ENCODE data around the gene UNC50.
"Not testable (repeated sequence)": the region's sequence is repeated elsewhere in the genome, so short reads cannot be mapped to it uniquely, and the experiment has no call there.

Gene UNC50

DNA sequence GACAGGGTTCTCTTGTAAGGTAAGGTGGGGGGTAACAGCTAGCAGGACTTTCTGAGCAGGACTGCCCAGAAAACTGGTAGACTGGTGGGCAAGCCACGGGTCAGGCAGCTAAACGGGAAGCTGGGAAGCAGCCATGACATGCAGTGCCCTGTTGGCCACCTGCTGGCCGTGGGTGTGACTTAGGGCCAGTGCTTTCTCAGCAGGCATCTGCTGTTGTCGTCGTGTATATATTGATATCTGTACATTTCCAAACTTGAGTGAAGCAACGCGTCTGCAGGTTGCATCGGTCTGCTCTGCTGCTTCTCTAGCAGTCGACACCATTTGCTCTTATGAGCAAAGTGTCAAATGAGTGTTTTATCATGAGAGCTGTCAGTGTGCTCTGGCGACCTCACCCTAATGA lies 31.1 kb upstream of the UNC50 start:
- DNase-seq, result no peak

- DNase-seq, result no peak
Observed at GRCh38 chr2:98578231-98578630, 30.2 kb upstream of the UNC50 start.

GRCh38 chr2:98579926-98580325 lies 28.5 kb upstream of the UNC50 start:
- no peak for DNase-seq

GRCh38 chr2:98580656-98581284 lies 27.6 kb upstream of the UNC50 start:
- no peak for DNase-seq

GRCh38 chr2:98582523-98582922 lies 25.9 kb upstream of the UNC50 start:
- no peak for DNase-seq

GRCh38 chr2:98583276-98583675 lies 25.1 kb upstream of the UNC50 start:
- no peak for DNase-seq

- no peak for DNase-seq
Observed at GRCh38 chr2:98583816-98584618, 24.4 kb upstream of the UNC50 start.

DNA sequence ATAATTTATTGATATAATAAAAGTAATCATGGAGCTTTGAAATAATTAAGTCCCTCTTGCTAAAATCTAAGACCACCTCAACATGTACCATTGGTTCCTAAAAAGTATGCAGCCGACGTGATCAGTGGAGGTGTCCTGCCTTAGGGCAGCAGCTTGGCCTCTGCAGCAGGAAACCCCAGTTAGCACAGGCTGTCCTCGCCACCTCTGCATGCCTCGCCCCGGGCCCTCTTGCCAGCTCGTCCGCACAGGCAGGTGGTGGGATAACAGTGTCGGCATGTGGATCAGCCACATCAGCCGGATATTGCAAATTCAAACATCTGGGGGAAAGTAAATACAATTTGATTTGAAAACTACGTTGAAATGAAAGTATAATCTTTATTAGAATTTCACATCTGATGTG lies 23.0 kb upstream of the UNC50 start:
- DNase-seq, result no peak

DNA sequence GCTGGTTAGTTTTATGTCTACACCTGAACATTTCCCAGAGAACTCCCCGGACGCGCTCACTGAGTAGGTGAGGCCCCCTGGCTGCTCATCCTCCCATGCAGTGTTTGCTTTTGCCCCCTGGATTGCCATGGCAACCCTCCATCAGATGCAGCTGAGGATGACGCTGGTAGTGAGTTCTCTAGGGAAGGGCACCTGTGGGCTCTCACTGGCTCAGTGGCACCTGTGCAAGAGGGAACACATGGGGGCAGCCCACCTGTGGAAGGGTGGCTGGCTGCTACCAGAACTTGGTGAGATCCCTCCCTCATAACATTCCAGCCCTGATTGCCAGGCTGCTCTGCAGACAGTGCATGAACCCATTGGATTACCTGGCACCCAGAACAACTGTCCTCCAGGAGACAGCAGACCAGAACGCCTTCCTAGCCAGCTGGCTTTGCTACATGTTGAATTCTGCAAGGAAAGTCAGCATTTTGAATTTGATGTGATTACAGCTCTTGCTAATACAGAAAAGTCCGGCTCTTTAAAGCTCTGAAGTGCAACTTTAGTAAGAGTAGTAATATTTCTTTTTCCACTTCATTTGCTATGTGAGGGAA lies 21.7 kb upstream of the UNC50 start:
- DNase-seq, result no peak

DNA sequence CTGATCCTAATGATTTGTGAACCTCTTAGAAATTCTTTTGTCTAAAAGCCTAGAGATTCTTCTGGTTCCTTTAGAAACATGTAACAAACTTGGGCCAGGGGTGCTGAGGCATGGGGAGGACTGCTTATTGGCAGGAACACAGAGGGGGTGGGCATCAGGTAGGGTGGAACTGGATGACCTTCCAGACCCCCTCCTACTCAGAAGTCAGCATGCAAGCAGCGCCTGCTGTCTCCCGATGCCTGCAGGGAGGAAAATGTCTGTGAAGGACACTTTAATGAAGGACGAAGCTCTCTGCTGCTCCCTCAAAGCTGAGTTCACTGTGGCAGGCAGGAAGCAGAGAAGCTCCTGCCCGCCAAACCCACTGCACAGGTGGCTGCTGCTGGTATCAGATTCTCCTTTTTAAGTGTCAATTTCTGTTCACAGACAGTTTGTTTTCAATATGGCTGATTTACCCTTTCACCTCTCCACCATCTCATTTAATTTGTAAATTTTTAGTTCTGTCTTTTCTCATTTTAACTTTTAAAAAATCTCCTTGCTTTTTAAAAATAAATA lies 19.4 kb upstream of the UNC50 start:
- DNase-seq, result no peak

- DNase-seq, result no peak
Observed at GRCh38 chr2:98589489-98589888, 18.9 kb upstream of the UNC50 start.

- no peak for DNase-seq
Observed at GRCh38 chr2:98592565-98592964, 15.8 kb upstream of the UNC50 start.

- DNase-seq, result not testable (repeated sequence)
Observed at GRCh38 chr2:98594665-98595064, 13.7 kb upstream of the UNC50 start.

DNA sequence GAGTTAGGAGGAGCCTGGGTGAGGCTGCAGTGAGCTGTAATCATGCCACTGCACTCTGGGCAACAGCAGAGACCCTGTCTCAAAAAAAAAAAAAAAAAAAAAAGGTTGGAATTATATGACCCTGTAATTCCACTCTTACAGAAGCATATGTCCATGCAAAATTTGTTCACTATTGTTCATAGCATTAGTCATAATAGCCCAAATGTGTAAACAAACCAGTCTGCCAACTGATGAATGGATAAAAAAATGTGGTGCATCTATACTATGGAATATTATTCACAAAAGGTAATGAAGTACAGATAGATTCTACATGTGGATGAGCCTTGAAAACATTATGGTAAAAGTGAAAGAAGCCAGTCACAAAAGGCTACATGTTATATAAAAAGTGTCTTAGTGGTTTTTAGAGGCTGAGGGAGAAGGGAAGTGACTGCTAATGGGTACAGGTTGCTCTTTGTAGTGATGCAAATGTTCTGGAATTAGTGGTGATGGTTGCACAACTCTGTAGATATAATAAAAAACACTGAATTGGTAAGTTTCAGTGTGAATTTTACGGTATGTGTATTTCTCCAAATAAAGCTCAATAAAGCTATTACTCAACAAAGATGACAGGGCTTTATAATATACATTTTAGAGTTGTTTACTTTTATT lies 9.5 kb upstream of the UNC50 start:
- no peak for DNase-seq

DNA sequence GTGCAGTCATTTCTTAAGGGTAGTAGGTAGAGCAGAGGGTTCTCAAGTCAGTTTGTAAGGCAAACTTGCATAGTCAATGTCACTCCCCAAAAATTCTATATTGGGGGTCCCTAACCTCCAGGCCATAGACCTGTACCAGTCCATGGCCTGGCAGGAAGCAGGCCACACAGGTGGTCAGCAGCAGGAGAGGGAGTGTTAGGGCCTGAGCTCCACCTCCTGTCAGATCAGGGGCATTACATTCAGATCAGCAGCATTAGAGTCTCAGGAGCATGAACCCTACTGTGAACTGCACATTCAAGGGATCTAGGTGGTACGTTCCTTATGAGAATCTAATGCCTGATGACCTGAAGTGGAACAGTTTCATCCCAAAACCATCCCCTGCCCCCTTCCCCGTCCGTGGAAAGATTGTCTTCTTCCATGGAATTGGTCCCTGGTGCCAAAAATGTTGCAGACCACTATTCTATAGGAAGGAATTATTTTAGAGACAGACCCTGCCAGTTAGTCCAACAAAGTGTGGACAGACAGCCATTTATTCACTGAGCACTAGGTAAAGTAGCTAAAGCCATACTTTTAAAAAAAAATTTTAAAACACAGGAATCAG lies 6.8 kb upstream of the UNC50 start:
- peak; percentile 30 for DNase-seq

DNA sequence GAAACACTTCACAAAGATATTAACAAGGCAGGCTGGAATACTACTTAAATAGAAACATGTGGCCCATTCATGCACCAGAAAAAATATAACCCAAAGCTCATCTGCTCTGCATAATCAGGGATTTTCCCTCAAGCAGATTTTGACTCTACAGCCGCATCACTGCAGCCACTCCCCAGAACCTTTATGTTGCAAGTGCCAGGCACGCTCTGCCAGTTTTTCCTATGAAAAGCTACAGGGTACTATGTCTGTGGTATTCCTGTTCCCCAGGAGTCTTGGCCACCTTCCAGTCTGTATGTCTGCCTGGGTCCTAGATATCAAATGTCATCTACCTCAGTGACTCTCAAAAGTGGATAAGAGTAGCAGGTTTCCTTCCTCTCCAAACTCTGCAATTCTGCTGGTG lies 3.8 kb upstream of the UNC50 start:
- DNase-seq, result no peak

DNA sequence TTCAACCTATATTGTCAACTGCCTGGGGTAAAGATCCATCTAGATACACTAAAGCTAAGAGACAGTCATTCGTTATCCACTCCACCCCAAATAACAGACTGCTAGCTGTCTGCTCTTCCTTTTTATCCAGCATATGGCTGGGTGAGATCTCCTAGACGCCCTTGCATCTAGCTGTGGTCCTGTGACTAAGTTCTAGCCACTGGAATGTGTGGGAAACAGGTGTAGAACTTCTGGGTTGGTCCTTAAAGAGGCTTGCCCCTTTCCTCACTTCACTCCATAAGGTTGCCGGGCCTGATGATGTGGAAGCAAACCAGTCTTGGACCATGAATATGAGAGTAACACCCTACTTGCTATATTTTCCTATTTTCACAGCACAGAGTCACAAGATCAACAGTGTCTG lies 3.3 kb upstream of the UNC50 start:
- DNase-seq, result no peak

GRCh38 chr2:98606431-98606830 lies 2.0 kb upstream of the UNC50 start:
- DNase-seq, result no peak

DNA sequence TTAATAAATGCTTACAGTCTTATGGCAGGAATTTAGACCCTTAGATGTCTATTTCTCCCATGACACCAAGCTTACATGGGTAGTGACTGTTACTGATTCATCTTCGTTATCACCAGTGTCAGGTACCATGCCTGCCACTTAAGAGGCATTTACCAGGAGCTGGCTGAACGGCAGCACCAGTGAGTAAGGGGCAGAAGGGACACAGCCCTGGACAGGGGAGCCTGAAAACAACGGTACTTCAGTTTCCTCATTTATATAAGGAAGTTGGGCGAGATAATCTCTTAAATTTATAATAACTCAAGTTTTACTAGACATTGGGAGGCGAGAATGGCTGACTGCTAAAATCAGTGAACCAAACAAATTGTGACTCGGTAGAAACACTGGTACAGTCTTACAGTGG lies 1.3 kb upstream of the UNC50 start:
- no peak for DNase-seq

DNA sequence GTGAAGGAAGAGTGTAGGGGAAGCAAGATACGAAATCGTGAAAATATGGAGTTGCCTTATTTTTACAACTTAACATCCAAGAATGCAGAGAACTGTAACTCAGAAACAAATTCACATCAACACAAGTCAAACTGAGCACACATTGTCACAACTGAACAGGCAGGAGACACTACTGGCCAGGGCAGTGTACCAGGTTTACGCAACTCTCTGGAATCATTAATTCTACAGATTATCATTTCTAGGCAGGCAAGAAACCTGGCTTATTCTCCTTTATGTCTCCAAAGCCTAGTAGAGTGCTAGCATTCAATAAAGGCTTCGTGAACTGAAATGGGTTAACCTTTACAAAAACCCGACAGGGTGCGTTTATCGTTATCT lies 661 bp upstream of the UNC50 start:
- no peak for DNase-seq

DNA sequence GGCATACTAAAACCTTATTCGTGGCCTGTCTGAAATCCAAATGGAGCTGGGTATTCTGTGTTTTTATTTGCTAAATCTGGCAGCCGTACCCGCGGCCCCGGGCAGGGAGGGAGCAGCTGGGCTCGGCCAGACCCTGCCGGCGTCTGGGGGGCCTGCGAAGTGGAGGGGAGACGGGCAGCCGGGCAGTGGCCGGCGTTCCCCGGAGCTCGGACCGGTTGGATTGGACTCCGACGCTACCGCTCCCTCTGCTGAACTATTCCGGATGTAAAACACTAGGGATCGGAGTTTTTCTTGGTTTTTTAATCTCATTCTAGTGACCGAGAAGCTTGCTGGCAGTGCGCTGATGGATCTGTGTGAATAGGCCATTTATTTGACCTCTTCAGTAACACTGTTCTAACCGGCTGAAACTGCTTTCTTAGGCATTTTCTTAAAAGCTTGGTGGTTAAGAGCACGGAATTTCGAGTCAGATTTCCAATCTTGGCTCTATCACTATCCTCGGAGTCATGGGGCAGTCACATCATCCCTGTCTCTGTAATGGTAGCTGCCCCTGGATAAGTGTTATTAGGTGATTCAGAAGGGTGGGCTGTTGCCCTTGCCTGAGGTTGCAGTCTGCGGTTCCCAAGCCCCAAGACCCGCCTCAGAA lies 694 bp downstream of the UNC50 start:
- peak; percentile 10 for DNase-seq

DNA sequence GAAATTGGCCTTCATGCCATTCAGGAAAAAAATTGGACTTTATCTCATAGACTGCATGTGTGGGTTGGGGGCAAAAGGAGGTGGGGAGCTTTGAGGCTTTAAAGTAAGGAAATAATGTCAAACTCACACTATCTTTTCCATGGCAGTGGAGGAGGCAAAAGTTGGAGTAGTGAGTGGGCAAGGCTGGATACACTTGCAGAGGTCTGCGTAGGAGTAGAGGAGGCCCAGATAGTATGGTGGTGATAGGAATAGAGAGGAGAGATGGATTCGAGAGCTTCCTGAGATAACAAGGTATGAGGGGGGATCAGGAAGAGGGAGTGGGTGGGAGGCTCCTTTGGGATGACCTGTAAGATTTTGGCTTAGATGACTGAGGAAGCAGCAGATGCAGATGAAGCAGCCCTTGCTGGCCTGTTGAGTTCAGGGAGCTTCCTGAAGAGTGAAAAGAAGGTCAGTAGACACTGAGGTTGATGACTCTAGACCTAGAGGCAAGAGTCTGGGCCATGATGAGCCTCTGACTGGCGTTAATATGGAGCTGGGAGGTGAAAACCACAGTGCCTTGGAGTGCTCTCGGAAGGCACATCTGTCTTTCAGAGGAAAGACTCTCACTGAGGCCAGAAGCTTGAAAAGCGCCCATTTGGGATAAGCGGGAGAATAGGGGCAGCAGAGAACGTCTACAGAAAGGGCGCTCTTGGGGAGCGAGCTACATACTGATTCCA lies 5.8 kb downstream of the UNC50 start:
- no peak for DNase-seq

Measured in kidney glomerular epithelial cell (primary cell).